ENCODE data around the gene IL22. TPM values are rescaled to one million over a fixed set of nuclear protein-coding genes. Genes with fewer than 3 reads are reported as not detected.

IL22 gene
- total RNA-seq, 1 donor from 2014 or later = not detected

GRCh38 chr12:68291396-68292036, 38.1 kb upstream of the IL22 start:
- Mint-ChIP-seq H3K27me3 (ENCODE audit: low read depth) (no peaks in the 10 kb centered on the region), H3K36me3 (no peaks in the 10 kb centered on the region), H3K27ac (no peak overlapping the region), H3K9me3 (no peaks in the 10 kb centered on the region), H3K4me1 (peaks cover 30% of the 10 kb centered on the region), H3K4me3 (no peak overlapping the region)
- TF ChIP-seq CTCF (IDR thresholded peaks at IDR 0.05; ENCODE audit: unreplicated experiment) = no peak
- no peak for DNase-seq (ENCODE audit: low spot score in 2 of 2, unreplicated experiment in 2 of 2)

GRCh38 chr12:68290126-68290525, 36.7 kb upstream of the IL22 start:
- DNase-seq (ENCODE audit: low spot score in 2 of 2, unreplicated experiment in 2 of 2) = no peak
- TF ChIP-seq CTCF (IDR thresholded peaks at IDR 0.05; ENCODE audit: unreplicated experiment) = no peak
- Mint-ChIP-seq H3K27ac (no peak overlapping the region), H3K4me1 (peaks cover 30% of the 10 kb centered on the region), H3K4me3 (no peak overlapping the region), H3K9me3 (no peaks in the 10 kb centered on the region), H3K36me3 (no peaks in the 10 kb centered on the region), H3K27me3 (ENCODE audit: low read depth) (peaks cover 3% of the 10 kb centered on the region)

- H3K9me3 Mint-ChIP-seq = no peaks in the 10 kb centered on the region
- H3K27ac Mint-ChIP-seq = peak overlapping the region; percentile 39
- TF ChIP-seq CTCF (IDR thresholded peaks at IDR 0.05; ENCODE audit: unreplicated experiment) = no peak
- no peak overlapping the region for H3K4me3 Mint-ChIP-seq
- H3K36me3 Mint-ChIP-seq = no peaks in the 10 kb centered on the region
- DNase-seq (ENCODE audit: low spot score in 2 of 2, unreplicated experiment in 2 of 2) = no peak
- peaks cover 3% of the 10 kb centered on the region for H3K27me3 Mint-ChIP-seq (ENCODE audit: low read depth)
- H3K4me1 Mint-ChIP-seq = peaks cover 13% of the 10 kb centered on the region
Measured at GRCh38 chr12:68287106-68287505, 33.7 kb upstream of the IL22 start.

GRCh38 chr12:68286396-68286795, 33.0 kb upstream of the IL22 start:
- H3K27ac Mint-ChIP-seq = no peak overlapping the region
- H3K27me3 Mint-ChIP-seq (ENCODE audit: low read depth) = peaks cover 3% of the 10 kb centered on the region
- no peak for TF ChIP-seq CTCF (IDR thresholded peaks at IDR 0.05; ENCODE audit: unreplicated experiment)
- H3K4me1 Mint-ChIP-seq = peaks cover 13% of the 10 kb centered on the region
- no peaks in the 10 kb centered on the region for H3K36me3 Mint-ChIP-seq
- DNase-seq (ENCODE audit: low spot score in 2 of 2, unreplicated experiment in 2 of 2) = no peak
- H3K4me3 Mint-ChIP-seq = no peak overlapping the region
- no peaks in the 10 kb centered on the region for H3K9me3 Mint-ChIP-seq

- H3K9me3 Mint-ChIP-seq = no peaks in the 10 kb centered on the region
- no peak for TF ChIP-seq CTCF (IDR thresholded peaks at IDR 0.05; ENCODE audit: unreplicated experiment)
- no peak for DNase-seq (ENCODE audit: low spot score in 2 of 2, unreplicated experiment in 2 of 2)
- no peak overlapping the region for H3K4me3 Mint-ChIP-seq
- H3K4me1 Mint-ChIP-seq = peaks cover 19% of the 10 kb centered on the region
- H3K27me3 Mint-ChIP-seq (ENCODE audit: low read depth) = peaks cover 3% of the 10 kb centered on the region
- no peak overlapping the region for H3K27ac Mint-ChIP-seq
- no peaks in the 10 kb centered on the region for H3K36me3 Mint-ChIP-seq
Measured at GRCh38 chr12:68285541-68285940, 32.1 kb upstream of the IL22 start.

Measured in mesothelial cell of epicardium (in vitro differentiated cells).